Measurements from ENCODE around the gene AMER1.

DNA sequence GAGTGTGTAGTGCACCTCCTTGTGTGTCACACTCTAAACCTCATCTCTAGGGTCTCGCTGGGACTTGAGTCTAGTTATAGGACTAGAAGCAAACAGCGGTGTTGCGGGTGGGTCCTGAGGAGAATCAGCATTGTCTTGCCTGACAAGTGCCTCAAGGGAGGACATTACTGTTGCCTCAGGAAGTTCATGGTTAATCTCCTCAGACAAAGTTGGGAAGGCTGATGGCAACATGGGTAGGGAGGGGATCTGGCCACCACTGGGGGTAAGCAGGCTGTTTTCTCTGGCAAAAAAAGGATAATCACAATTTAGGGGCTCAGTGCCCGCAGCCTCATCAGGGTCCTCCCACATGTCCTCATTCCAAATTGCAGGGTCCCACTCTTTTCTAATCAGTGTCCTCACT lies 12.5 kb upstream of the AMER1 start:
- no peak for TF ChIP-seq POLR2A (IDR thresholded peaks at IDR 0.05)
- TF ChIP-seq, protein P1, sequence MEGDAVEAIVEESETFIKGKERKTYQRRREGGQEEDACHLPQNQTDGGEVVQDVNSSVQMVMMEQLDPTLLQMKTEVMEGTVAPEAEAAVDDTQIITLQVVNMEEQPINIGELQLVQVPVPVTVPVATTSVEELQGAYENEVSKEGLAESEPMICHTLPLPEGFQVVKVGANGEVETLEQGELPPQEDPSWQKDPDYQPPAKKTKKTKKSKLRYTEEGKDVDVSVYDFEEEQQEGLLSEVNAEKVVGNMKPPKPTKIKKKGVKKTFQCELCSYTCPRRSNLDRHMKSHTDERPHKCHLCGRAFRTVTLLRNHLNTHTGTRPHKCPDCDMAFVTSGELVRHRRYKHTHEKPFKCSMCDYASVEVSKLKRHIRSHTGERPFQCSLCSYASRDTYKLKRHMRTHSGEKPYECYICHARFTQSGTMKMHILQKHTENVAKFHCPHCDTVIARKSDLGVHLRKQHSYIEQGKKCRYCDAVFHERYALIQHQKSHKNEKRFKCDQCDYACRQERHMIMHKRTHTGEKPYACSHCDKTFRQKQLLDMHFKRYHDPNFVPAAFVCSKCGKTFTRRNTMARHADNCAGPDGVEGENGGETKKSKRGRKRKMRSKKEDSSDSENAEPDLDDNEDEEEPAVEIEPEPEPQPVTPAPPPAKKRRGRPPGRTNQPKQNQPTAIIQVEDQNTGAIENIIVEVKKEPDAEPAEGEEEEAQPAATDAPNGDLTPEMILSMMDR (IDR thresholded peaks at IDR 0.05), result no peak
- no peak for TF ChIP-seq POLR2AphosphoS5 (IDR thresholded peaks at IDR 0.05)
- no peak for TF ChIP-seq EP300 (IDR thresholded peaks at IDR 0.05)
